ENCODE measurements around the gene ANXA11. TPM values are rescaled to one million over a fixed set of nuclear protein-coding genes. Genes with fewer than 3 reads are reported as not detected.

The ANXA11 gene
- polyA plus RNA-seq, 1 donor from 2014 or later = not detected

GRCh38 chr10:80206277-80206655, 929 bp upstream of the ANXA11 start:
- Histone ChIP-seq H4K20me1 (ENCODE audit: insufficient read depth) (no peaks in the 10 kb centered on the region), H3K36me3 (ENCODE audit: insufficient read depth, low read length) (no peaks in the 10 kb centered on the region), H3K9me3 (ENCODE audit: low read length) (no peaks in the 10 kb centered on the region), H2AFZ (ENCODE audit: low read depth, low read length) (no peak overlapping the region), H3K4me2 (ENCODE audit: low read length) (no peak overlapping the region), H3F3A (ENCODE audit: insufficient read depth, low read length, poor library complexity, severe bottlenecking) (no peaks in the 10 kb centered on the region), H3K79me2 (replicated peaks; ENCODE audit: insufficient read depth, low read length) (no peaks in the 10 kb centered on the region), H3K27ac (ENCODE audit: low read length) (no peak overlapping the region), H3K9ac (ENCODE audit: low read length) (no peak overlapping the region), H3K4me3 (ENCODE audit: low read length) (no peak overlapping the region), H3K27me3 (ENCODE audit: insufficient read depth, low read depth, low read length) (peaks cover 28% of the 10 kb centered on the region), H3K9me2 (ENCODE audit: insufficient read depth, low read length) (no peaks in the 10 kb centered on the region)
- no peak for TF ChIP-seq SMC3 (conservative IDR thresholded peaks at IDR 0.05; ENCODE audit: poor library complexity)
- TF ChIP-seq EP300 (conservative IDR thresholded peaks at IDR 0.05; ENCODE audit: poor library complexity, severe bottlenecking) = no peak
- no peak for TF ChIP-seq RAD21 (conservative IDR thresholded peaks at IDR 0.05)
- TF ChIP-seq CTCF (IDR thresholded peaks at IDR 0.05; ENCODE audit: poor library complexity, severe bottlenecking) = no peak
- TF ChIP-seq MXI1 (conservative IDR thresholded peaks at IDR 0.05; ENCODE audit: poor library complexity, severe bottlenecking) = no peak
- TF ChIP-seq EZH2 (IDR thresholded peaks at IDR 0.05; ENCODE audit: borderline replicate concordance, insufficient read depth, low read length, poor library complexity, severe bottlenecking) = no peak
- no peak for TF ChIP-seq REST (IDR thresholded peaks at IDR 0.05; ENCODE audit: borderline replicate concordance)
- TF ChIP-seq TAF1 (IDR thresholded peaks at IDR 0.05; ENCODE audit: low read depth) = no peak
- TF ChIP-seq POLR2AphosphoS5 (IDR thresholded peaks at IDR 0.05) = no peak

DNA sequence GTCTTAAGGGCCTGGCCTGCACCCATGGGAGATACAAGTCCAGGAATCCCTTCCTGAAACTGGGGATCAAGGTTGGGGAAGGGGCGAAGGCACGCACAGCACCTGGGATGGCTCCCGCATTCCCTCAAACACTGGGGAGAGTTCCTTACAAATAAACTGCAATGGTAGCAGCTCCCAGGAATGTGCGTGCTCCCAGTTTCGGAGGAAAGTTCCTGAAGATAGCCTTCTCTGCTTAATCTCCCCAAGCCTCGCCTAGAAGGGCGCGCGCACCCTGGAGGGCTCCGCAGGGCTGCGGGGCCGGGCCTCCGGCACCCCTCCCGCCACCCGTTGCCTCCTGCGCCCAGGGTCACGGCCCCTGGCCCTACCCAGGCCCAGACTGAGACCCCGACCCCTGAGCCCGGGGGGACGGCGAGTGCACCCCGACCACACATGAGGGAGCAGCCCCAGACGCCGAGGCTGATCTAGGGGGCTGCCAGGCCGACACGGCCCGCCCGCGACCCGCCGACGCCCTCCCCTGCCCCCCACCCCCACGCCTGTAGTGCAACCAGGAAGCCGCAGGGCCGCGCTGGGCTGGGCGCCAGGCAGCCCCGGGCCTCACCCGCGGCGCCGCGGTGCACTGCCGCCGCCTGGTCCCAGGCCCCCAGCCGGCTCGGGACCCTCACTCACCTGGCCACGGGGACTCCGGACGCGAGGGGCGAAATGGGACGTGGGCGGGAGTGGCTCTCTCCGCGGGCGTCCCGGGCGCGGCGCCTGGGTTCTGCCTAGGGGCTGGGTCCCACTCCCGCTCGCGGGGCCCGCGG, 460 bp downstream of the ANXA11 start:
- H3K79me2 ChIP-seq (replicated peaks; ENCODE audit: insufficient read depth, low read length) = no peaks in the 10 kb centered on the region
- H3K9me3 ChIP-seq (ENCODE audit: low read length) = no peaks in the 10 kb centered on the region
- no peak overlapping the region for H2AFZ ChIP-seq (ENCODE audit: low read depth, low read length)
- H3F3A ChIP-seq (ENCODE audit: insufficient read depth, low read length, poor library complexity, severe bottlenecking) = no peaks in the 10 kb centered on the region
- TF ChIP-seq SMC3 (conservative IDR thresholded peaks at IDR 0.05; ENCODE audit: poor library complexity) = no peak
- TF ChIP-seq REST (IDR thresholded peaks at IDR 0.05; ENCODE audit: borderline replicate concordance) = no peak
- TF ChIP-seq EZH2 (IDR thresholded peaks at IDR 0.05; ENCODE audit: borderline replicate concordance, insufficient read depth, low read length, poor library complexity, severe bottlenecking) = no peak
- no peak for TF ChIP-seq TAF1 (IDR thresholded peaks at IDR 0.05; ENCODE audit: low read depth)
- no peak for TF ChIP-seq MXI1 (conservative IDR thresholded peaks at IDR 0.05; ENCODE audit: poor library complexity, severe bottlenecking)
- no peak for TF ChIP-seq POLR2AphosphoS5 (IDR thresholded peaks at IDR 0.05)
- no peak for TF ChIP-seq EP300 (conservative IDR thresholded peaks at IDR 0.05; ENCODE audit: poor library complexity, severe bottlenecking)
- no peak for TF ChIP-seq CTCF (IDR thresholded peaks at IDR 0.05; ENCODE audit: poor library complexity, severe bottlenecking)
- TF ChIP-seq RAD21 (conservative IDR thresholded peaks at IDR 0.05) = no peak
- H3K4me2 ChIP-seq (ENCODE audit: low read length) = no peak overlapping the region
- no peaks in the 10 kb centered on the region for H4K20me1 ChIP-seq (ENCODE audit: insufficient read depth)
- H3K9ac ChIP-seq (ENCODE audit: low read length) = no peak overlapping the region
- peak overlapping the region; percentile 66 for H3K4me3 ChIP-seq (ENCODE audit: low read length)
- H3K27ac ChIP-seq (ENCODE audit: low read length) = no peak overlapping the region
- peaks cover 28% of the 10 kb centered on the region for H3K27me3 ChIP-seq (ENCODE audit: insufficient read depth, low read depth, low read length)
- H3K9me2 ChIP-seq (ENCODE audit: insufficient read depth, low read length) = no peaks in the 10 kb centered on the region
- no peaks in the 10 kb centered on the region for H3K36me3 ChIP-seq (ENCODE audit: insufficient read depth, low read length)
